ENCODE measurements around the gene DNAH9.

Gene DNAH9

GRCh38 chr17:11795906-11796305 is 197.6 kb downstream of the DNAH9 start:
- peaks cover 30% of the 10 kb centered on the region for H3K9me3 Mint-ChIP-seq
- no peak overlapping the region for H3K27ac Mint-ChIP-seq
- H3K4me1 Mint-ChIP-seq (ENCODE audit: low read depth), result no peaks in the 10 kb centered on the region
- H3K36me3 Mint-ChIP-seq (ENCODE audit: low read depth), result peaks cover 2% of the 10 kb centered on the region
- H3K27me3 Mint-ChIP-seq (ENCODE audit: low read depth), result no peaks in the 10 kb centered on the region
- no peak overlapping the region for H3K4me3 Mint-ChIP-seq

DNA sequence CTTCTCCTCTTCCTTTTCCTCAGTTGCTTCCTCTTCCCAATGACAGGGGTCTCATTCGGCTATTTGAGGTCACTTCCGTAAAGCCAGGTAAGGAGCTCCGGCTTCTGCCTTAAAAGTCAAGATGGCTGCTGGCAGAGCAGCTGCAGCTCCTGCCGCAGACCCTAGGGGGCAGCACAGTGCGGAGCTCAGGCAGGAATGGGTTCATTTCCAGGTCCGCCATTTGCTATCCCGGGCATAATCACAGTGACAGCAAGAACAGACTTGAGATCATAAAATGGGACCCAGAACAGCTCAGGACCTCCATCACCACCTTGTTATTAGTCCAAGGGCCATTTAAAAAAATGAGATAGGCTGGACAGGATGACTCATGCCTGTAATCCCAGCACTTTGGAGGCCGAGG is 199.5 kb downstream of the DNAH9 start:
- Mint-ChIP-seq H3K4me3 (no peak overlapping the region), H3K9me3 (peaks cover 26% of the 10 kb centered on the region), H3K27ac (no peak overlapping the region), H3K4me1 (ENCODE audit: low read depth) (no peaks in the 10 kb centered on the region), H3K27me3 (ENCODE audit: low read depth) (no peaks in the 10 kb centered on the region), H3K36me3 (ENCODE audit: low read depth) (peaks cover 2% of the 10 kb centered on the region)

DNA sequence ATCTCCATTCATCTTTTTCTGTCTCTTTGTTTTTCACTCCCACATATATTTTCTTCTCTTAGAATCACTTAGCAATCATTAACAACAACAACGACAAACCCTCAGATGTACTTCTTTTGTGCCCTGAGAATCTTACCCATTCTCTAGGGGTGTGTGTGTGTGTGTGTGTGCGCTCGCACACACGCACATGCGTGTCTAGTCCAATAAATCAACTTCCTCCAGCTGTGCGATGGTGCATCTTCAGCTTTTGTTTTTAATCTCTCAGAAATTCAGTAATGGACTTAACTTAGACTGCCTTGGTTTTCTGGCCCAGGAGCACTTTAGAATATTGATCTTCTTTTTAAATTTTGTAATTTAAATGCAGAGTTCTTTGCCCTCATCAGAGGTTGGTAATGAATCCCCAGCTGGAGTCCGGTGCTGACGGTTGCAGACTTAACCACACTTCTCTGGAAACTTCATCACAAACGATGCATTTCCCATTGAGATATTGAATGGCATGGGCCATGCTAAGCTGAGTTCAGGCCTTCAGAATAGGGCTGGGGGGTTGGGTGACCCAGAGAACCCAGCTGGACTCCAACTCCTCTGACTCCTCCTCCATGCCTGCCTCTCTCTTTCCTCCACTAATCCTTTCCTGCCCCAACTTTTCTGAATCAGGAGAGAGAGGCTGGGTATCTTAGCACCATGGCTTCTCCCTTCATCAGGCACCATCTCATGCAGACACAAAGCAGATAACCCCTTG is 205.1 kb downstream of the DNAH9 start:
- Mint-ChIP-seq H3K9me3 (peaks cover 3% of the 10 kb centered on the region), H3K4me3 (no peak overlapping the region), H3K27ac (no peak overlapping the region), H3K27me3 (ENCODE audit: low read depth) (no peaks in the 10 kb centered on the region), H3K36me3 (ENCODE audit: low read depth) (no peaks in the 10 kb centered on the region), H3K4me1 (ENCODE audit: low read depth) (no peaks in the 10 kb centered on the region)

GRCh38 chr17:11805138-11805537 is 206.9 kb downstream of the DNAH9 start:
- H3K4me1 Mint-ChIP-seq (ENCODE audit: low read depth), result no peaks in the 10 kb centered on the region
- no peaks in the 10 kb centered on the region for H3K36me3 Mint-ChIP-seq (ENCODE audit: low read depth)
- no peak overlapping the region for H3K27ac Mint-ChIP-seq
- H3K4me3 Mint-ChIP-seq, result no peak overlapping the region
- no peaks in the 10 kb centered on the region for H3K27me3 Mint-ChIP-seq (ENCODE audit: low read depth)
- H3K9me3 Mint-ChIP-seq, result peaks cover 5% of the 10 kb centered on the region

DNA sequence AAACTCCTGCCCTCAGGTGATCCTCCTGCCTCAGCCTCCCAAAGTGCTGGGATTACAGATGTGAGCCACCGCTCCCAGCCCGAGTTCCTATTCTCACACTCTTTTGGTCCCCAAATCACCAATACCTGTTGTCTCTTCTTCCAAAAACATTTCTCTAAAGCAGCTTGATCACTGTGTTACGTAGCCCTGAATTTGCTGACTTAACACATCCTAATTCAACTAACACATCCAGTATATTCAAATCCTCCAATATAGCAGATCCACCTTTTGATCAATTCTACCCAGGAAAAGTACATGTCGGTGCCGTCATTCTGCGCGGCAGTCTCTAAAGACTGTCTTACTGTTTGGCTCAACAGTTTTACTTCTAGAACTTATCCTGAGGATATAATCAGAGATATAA is 207.7 kb downstream of the DNAH9 start:
- no peak overlapping the region for H3K4me3 Mint-ChIP-seq
- H3K4me1 Mint-ChIP-seq (ENCODE audit: low read depth), result no peaks in the 10 kb centered on the region
- H3K9me3 Mint-ChIP-seq, result peaks cover 9% of the 10 kb centered on the region
- no peak overlapping the region for H3K27ac Mint-ChIP-seq
- no peaks in the 10 kb centered on the region for H3K27me3 Mint-ChIP-seq (ENCODE audit: low read depth)
- H3K36me3 Mint-ChIP-seq (ENCODE audit: low read depth), result no peaks in the 10 kb centered on the region

DNA sequence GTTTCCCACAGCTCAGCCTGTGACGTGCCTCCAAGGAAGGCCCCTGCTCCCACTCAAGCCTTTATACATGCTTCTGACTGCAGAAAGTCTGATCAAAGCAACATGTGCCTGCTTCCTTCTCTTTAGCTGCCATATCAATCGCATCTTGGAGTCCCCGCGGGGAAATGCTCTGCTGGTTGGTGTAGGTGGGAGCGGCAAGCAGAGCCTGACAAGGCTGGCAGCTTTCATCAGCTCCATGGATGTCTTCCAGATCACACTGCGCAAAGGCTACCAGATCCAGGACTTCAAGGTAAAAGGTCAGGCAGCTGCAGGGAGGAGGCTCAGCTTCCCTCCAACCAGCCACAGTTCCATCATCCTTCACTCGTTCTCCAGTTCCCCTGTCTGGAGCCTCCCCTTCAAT is 209.3 kb downstream of the DNAH9 start:
- Mint-ChIP-seq H3K9me3 (peaks cover 9% of the 10 kb centered on the region), H3K27me3 (ENCODE audit: low read depth) (no peaks in the 10 kb centered on the region), H3K4me1 (ENCODE audit: low read depth) (no peaks in the 10 kb centered on the region), H3K27ac (no peak overlapping the region), H3K36me3 (ENCODE audit: low read depth) (no peaks in the 10 kb centered on the region), H3K4me3 (no peak overlapping the region)

DNA sequence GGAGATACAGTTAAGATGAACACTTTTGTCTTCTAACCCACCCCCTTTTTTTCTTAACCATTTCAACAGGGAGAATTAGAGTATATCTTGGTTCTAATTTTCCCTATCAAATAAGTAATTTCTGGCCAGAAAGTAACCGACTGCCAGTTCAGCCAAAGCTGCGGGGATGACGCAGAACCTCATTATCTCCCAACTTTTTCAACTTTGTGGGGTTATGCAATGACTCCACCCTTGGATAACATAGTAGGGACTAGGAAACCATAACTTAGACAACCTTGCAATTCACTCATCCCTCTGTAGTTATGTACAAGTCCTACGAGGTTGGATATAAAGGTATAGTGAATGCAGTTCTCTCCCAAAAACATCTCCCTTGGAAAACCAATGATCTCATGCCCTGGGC is 215.0 kb downstream of the DNAH9 start:
- Mint-ChIP-seq H3K36me3 (ENCODE audit: low read depth) (no peaks in the 10 kb centered on the region), H3K4me3 (no peak overlapping the region), H3K27ac (no peak overlapping the region), H3K9me3 (peaks cover 10% of the 10 kb centered on the region), H3K27me3 (ENCODE audit: low read depth) (no peaks in the 10 kb centered on the region), H3K4me1 (ENCODE audit: low read depth) (no peaks in the 10 kb centered on the region)

- no peaks in the 10 kb centered on the region for H3K36me3 Mint-ChIP-seq (ENCODE audit: low read depth)
- H3K9me3 Mint-ChIP-seq, result peaks cover 10% of the 10 kb centered on the region
- no peaks in the 10 kb centered on the region for H3K4me1 Mint-ChIP-seq (ENCODE audit: low read depth)
- no peaks in the 10 kb centered on the region for H3K27me3 Mint-ChIP-seq (ENCODE audit: low read depth)
- H3K4me3 Mint-ChIP-seq, result no peak overlapping the region
- H3K27ac Mint-ChIP-seq, result no peak overlapping the region
Observed at GRCh38 chr17:11813871-11814270, 215.6 kb downstream of the DNAH9 start.

- no peaks in the 10 kb centered on the region for H3K27me3 Mint-ChIP-seq (ENCODE audit: low read depth)
- H3K4me1 Mint-ChIP-seq (ENCODE audit: low read depth), result no peaks in the 10 kb centered on the region
- H3K27ac Mint-ChIP-seq, result no peak overlapping the region
- no peaks in the 10 kb centered on the region for H3K36me3 Mint-ChIP-seq (ENCODE audit: low read depth)
- no peak overlapping the region for H3K4me3 Mint-ChIP-seq
- H3K9me3 Mint-ChIP-seq, result peaks cover 10% of the 10 kb centered on the region
Observed at GRCh38 chr17:11814655-11815262, 216.5 kb downstream of the DNAH9 start.

DNA sequence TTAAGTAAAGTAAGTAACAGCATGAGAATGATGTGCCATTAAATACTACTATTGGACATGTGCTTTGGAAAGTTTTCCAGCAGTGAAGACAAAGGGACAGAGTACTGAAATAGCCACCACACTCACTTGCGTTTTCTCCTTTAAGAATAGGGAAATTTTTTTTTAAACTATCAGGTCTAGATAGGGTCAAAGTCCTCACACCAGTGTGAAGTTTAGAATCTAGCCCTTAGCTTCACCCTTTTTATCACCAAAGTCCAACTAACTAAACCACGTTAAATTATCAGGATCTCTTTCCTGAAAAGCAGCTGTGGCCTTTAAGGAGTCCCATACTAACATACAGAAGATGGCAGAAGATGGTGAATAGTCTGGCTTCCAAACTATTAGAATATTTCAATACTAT is 218.1 kb downstream of the DNAH9 start:
- Mint-ChIP-seq H3K4me1 (ENCODE audit: low read depth) (no peaks in the 10 kb centered on the region), H3K9me3 (peaks cover 4% of the 10 kb centered on the region), H3K36me3 (ENCODE audit: low read depth) (no peaks in the 10 kb centered on the region), H3K27me3 (ENCODE audit: low read depth) (no peaks in the 10 kb centered on the region), H3K27ac (no peak overlapping the region), H3K4me3 (no peak overlapping the region)

GRCh38 chr17:11823862-11824261 is 225.6 kb downstream of the DNAH9 start:
- H3K36me3 Mint-ChIP-seq (ENCODE audit: low read depth), result no peaks in the 10 kb centered on the region
- H3K4me1 Mint-ChIP-seq (ENCODE audit: low read depth), result no peaks in the 10 kb centered on the region
- no peak overlapping the region for H3K4me3 Mint-ChIP-seq
- no peak overlapping the region for H3K27ac Mint-ChIP-seq
- H3K9me3 Mint-ChIP-seq, result peaks cover 22% of the 10 kb centered on the region
- no peaks in the 10 kb centered on the region for H3K27me3 Mint-ChIP-seq (ENCODE audit: low read depth)

GRCh38 chr17:11825572-11826209 is 227.4 kb downstream of the DNAH9 start:
- Mint-ChIP-seq H3K9me3 (peaks cover 32% of the 10 kb centered on the region), H3K27me3 (ENCODE audit: low read depth) (no peaks in the 10 kb centered on the region), H3K27ac (no peak overlapping the region), H3K4me1 (ENCODE audit: low read depth) (no peaks in the 10 kb centered on the region), H3K36me3 (ENCODE audit: low read depth) (no peaks in the 10 kb centered on the region), H3K4me3 (no peak overlapping the region)

- Mint-ChIP-seq H3K27me3 (ENCODE audit: low read depth) (no peaks in the 10 kb centered on the region), H3K27ac (no peak overlapping the region), H3K4me1 (ENCODE audit: low read depth) (no peaks in the 10 kb centered on the region), H3K36me3 (ENCODE audit: low read depth) (no peaks in the 10 kb centered on the region), H3K9me3 (peaks cover 30% of the 10 kb centered on the region), H3K4me3 (no peak overlapping the region)
Observed at GRCh38 chr17:11832401-11833137, 234.3 kb downstream of the DNAH9 start.

DNA sequence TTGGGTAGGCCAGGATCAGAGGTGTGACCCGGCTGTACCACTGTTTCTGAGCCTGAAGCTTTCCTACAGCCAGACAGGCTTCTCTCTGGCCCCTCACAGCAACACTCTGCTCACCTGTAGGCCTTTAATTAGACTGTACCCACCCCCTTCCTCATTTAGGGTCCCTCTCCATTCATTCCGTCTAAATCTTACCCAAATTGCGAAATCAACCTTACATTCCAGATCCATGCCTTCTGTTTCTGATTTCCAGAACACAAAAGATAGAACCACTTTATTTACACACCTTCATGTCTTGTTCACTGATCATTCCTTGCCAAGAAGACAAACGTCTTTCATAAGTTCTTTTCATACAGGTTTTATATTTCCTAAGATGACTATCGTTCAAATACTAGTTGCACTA is 238.2 kb downstream of the DNAH9 start:
- Mint-ChIP-seq H3K27me3 (ENCODE audit: low read depth) (no peaks in the 10 kb centered on the region), H3K9me3 (peaks cover 9% of the 10 kb centered on the region), H3K36me3 (ENCODE audit: low read depth) (no peaks in the 10 kb centered on the region), H3K27ac (no peak overlapping the region), H3K4me3 (no peak overlapping the region), H3K4me1 (ENCODE audit: low read depth) (no peaks in the 10 kb centered on the region)

GRCh38 chr17:11840052-11840451 is 241.8 kb downstream of the DNAH9 start:
- Mint-ChIP-seq H3K27ac (no peak overlapping the region), H3K4me1 (ENCODE audit: low read depth) (no peaks in the 10 kb centered on the region), H3K27me3 (ENCODE audit: low read depth) (no peaks in the 10 kb centered on the region), H3K4me3 (no peak overlapping the region), H3K36me3 (ENCODE audit: low read depth) (no peaks in the 10 kb centered on the region), H3K9me3 (peaks cover 3% of the 10 kb centered on the region)
